CD4-positive, alpha-beta T cell (primary cell): ENCODE results near the gene PHLDA2. TPM values are rescaled to one million over a fixed set of nuclear protein-coding genes. Genes with fewer than 3 reads are reported as not detected.

ENCODE experiments used
- ATAC-seq: fragments of 200-7000 bp; cut with Tn5 transposase; one replicate; pipeline ENCODE4 v1.10.0; 2022; ENCODE audit warnings: mild to moderate bottlenecking; ENCODE audit not compliant: poor library complexity
- CTCF ChIA-PET: fragments of 350-600 bp; sonication (Branson Sonifier 250); formaldehyde crosslinking; loops from one replicate; lab custom pipeline; 2021; ENCODE audit warnings: antibody characterized with exemption, inconsistent platforms; lab: Charles Lee
- POLR2A ChIA-PET: fragments of 350-600 bp; sonication (Branson Sonifier 250); formaldehyde crosslinking; loops from one replicate; lab custom pipeline; 2021; ENCODE audit warnings: antibody characterized with exemption, inconsistent platforms; lab: Charles Lee
- DNase-seq, 14 experiments: peaks; one replicate each; pipeline ENCODE4 v3.0.0-alpha.2; 2013 to 2020; ENCODE audit warnings: mixed read lengths in 2 of 14
- H3K27ac ChIP-seq, 2 donors: one replicate each; pipeline versions ENCODE4 v1.5.1 to v1.7.0; 2013; ENCODE audit warnings: low read length in 2 of 2, low read depth in 1 of 2, mild to moderate bottlenecking in 1 of 2
- H3K27me3 ChIP-seq, 2 experiments: 1 replicate in 1 of 2; 2 replicates in 1 of 2; pipeline versions ENCODE4 v1.6.1 to v1.7.0; 2013; ENCODE audit warnings: low read length in 2 of 2, control low read depth in 1 of 2, mild to moderate bottlenecking in 1 of 2, moderate library complexity in 1 of 2; ENCODE audit not compliant: insufficient read depth in 2 of 2, control insufficient read depth in 1 of 2
- H3K36me3 ChIP-seq: one replicate; pipeline ENCODE4 v1.6.1; 2013; ENCODE audit warnings: low read length, control low read depth; ENCODE audit not compliant: insufficient read depth
- H3K4me1 ChIP-seq: one replicate; pipeline ENCODE4 v1.6.1; 2013; ENCODE audit warnings: low read length, control low read depth; ENCODE audit not compliant: insufficient read depth
- H3K4me3 ChIP-seq: one replicate; pipeline ENCODE4 v1.5.1; 2013; ENCODE audit warnings: mild to moderate bottlenecking, low read length, moderate library complexity
- H3K9me3 ChIP-seq, 2 experiments: 1 replicate in 1 of 2; 2 replicates in 1 of 2; pipeline versions ENCODE4 v1.6.1 to v1.7.0; 2013; ENCODE audit warnings: low read length in 2 of 2, mild to moderate bottlenecking in 2 of 2, control low read depth in 1 of 2, moderate library complexity in 1 of 2; ENCODE audit not compliant: control insufficient read depth in 1 of 2, insufficient read depth in 1 of 2
- H3K27ac Mint-ChIP-seq: one replicate; pipeline ENCODE4 v1.8.0; 2020; ENCODE audit warnings: mixed read lengths
- H3K27me3 Mint-ChIP-seq: one replicate; pipeline ENCODE4 v1.8.0; 2021; ENCODE audit warnings: mixed read lengths
- H3K36me3 Mint-ChIP-seq: one replicate; pipeline ENCODE4 v1.8.0; 2021; ENCODE audit warnings: low read depth, mixed read lengths
- H3K4me1 Mint-ChIP-seq: one replicate; pipeline ENCODE4 v1.8.0; 2021; ENCODE audit warnings: low read depth, mixed read lengths
- H3K4me3 Mint-ChIP-seq: one replicate; pipeline ENCODE4 v1.8.0; 2020; ENCODE audit warnings: mild to moderate bottlenecking, mixed read lengths
- H3K9me3 Mint-ChIP-seq: one replicate; pipeline ENCODE4 v1.8.0; 2020; ENCODE audit warnings: mixed read lengths
- intact Hi-C, 2 experiments: fragments of 100-400 bp; cut with DNase I in 1 of 2; cut with micrococcal nuclease in 1 of 2; formaldehyde crosslinking; loops; one replicate each; pipeline versions ENCODE4 v1.15.1 to v1.9.0; 2023 to 2025; cut with DNase I, micrococcal nuclease
- total RNA-seq, 174 experiments: library from RNA in 2 of 174; stranded (reverse) in 2 of 174; gene quantifications; one replicate each; pipeline ENCODE4 v1.2.3 and lab custom pipeline; 2021 to 2026
- TF ChIP-seq, protein P1 (sequence below): fragments of 200-600 bp; IDR thresholded peaks from one replicate; pipeline ENCODE4 v1.8.0; 2022; ENCODE audit warnings: antibody characterized with exemption, mild to moderate bottlenecking

Gene PHLDA2
- total RNA-seq, 2 experiments from 2014 or later = 1.1 to 1.3 TPM

DNA sequence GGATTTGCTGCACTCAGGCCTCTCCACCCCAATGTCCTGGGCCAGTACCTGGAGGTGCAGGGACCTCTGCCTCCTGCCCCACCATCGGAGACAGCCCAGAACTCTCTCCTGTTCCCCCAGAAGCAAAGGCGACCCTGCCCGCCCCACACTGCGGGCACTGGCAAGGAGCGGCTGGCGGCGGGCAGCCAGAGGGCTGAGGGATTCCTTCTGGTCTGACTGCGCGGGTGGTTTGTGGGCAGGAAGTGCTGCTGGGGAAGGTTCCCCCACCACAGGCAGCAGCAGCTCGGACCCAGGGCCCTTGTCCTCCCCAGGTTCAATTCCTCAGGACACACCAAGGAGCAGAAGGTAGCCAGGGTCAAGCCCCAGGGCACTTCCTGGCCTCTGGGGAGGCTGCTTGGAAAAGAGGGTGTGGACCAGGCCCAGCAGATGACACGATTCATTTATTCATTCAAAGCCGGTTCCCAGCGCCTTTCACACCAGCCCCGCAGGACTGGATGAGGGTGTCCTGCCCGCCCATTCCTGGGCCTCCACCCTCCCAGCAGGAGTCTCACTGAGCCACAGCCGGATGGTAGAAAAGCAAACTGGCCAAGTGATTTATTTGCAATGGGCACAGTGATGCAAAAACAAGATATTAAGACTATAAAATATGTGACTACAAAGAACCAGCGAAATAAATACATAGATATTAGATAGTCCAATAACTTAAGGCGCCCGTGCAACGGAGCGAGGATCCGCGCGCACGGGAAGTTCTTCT lies 1.2 kb downstream of the PHLDA2 start:
- peaks cover 39% of the 10 kb centered on the region for H3K4me1 ChIP-seq
- H3K4me3 ChIP-seq = peak overlapping the region; percentile 25

DNA sequence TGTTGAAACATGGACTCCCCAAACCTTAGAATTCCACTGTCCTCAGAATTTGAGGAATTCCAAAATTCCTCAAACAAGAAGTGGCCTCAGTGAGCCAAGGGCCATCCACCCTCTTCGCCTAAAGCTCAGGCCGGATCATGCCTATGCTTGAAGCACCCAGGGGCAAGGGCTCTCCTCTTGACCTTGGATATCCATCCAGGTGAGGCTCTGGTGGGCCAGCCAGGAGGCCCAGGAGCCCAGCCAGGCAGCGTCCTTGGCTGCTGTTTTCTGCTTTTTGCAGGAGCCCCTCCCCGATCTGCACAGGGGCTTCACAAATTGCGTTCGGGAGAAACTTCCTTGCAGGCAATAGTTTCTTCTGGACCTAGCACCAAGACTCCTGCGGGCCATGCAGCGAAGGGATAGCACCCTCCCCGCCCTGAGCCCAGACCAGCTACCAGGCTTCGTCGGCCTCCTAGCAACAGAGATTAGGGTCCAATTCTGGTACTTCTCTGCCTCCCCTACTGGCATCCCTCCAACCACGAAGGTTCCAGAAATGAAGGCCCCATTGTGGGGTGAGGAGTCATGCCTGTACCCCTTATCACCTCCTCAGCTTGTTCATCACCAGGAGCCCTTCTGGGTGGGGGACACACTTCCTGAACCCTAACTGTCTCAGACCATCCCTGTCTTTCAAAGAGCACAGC lies 2.0 kb downstream of the PHLDA2 start:
- intact Hi-C loops = no loop called here
- TF ChIP-seq, protein P1, sequence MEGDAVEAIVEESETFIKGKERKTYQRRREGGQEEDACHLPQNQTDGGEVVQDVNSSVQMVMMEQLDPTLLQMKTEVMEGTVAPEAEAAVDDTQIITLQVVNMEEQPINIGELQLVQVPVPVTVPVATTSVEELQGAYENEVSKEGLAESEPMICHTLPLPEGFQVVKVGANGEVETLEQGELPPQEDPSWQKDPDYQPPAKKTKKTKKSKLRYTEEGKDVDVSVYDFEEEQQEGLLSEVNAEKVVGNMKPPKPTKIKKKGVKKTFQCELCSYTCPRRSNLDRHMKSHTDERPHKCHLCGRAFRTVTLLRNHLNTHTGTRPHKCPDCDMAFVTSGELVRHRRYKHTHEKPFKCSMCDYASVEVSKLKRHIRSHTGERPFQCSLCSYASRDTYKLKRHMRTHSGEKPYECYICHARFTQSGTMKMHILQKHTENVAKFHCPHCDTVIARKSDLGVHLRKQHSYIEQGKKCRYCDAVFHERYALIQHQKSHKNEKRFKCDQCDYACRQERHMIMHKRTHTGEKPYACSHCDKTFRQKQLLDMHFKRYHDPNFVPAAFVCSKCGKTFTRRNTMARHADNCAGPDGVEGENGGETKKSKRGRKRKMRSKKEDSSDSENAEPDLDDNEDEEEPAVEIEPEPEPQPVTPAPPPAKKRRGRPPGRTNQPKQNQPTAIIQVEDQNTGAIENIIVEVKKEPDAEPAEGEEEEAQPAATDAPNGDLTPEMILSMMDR = no peak
- H3K4me1 Mint-ChIP-seq = peaks cover 24% of the 10 kb centered on the region
- Histone ChIP-seq H3K27ac (no peak overlapping the region), H3K4me1 (peaks cover 32% of the 10 kb centered on the region), H3K4me3 (no peak overlapping the region), H3K27me3 (peaks cover 21 to 24% of the 10 kb centered on the region in 2 experiments), H3K36me3 (no peaks in the 10 kb centered on the region), H3K9me3 (peaks cover 0 to 13% of the 10 kb centered on the region in 2 experiments)
- ATAC-seq (no peak), DNase-seq (no peak)
- no peaks in the 10 kb centered on the region for H3K9me3 Mint-ChIP-seq
- ChIA-PET CTCF (no interaction called here), POLR2A (interaction anchor here (0.6 kb wide), 1 partner anchor 130 kb away, joined by 3 read pairs; the partner anchor contains the start of gene CARS1)
- H3K27ac Mint-ChIP-seq = no peak overlapping the region
- no peaks in the 10 kb centered on the region for H3K36me3 Mint-ChIP-seq
- peaks cover 30% of the 10 kb centered on the region for H3K27me3 Mint-ChIP-seq
- H3K4me3 Mint-ChIP-seq = peak overlapping the region; percentile 72

More for the DNA sequence above, 1.2 kb downstream of the PHLDA2 start:
- Mint-ChIP-seq H3K4me3 (peak overlapping the region; percentile 72), H3K9me3 (no peaks in the 10 kb centered on the region), H3K27me3 (peaks cover 30% of the 10 kb centered on the region), H3K36me3 (no peaks in the 10 kb centered on the region), H3K4me1 (peaks cover 24% of the 10 kb centered on the region), H3K27ac (no peak overlapping the region)
- Histone ChIP-seq H3K27ac (no peak overlapping the region), H3K9me3 (peaks cover 0 to 13% of the 10 kb centered on the region in 2 experiments), H3K27me3 (peaks cover 21 to 24% of the 10 kb centered on the region in 2 experiments), H3K36me3 (no peaks in the 10 kb centered on the region)
- TF ChIP-seq, protein P1 = no peak
- ChIA-PET POLR2A (interaction anchor here (0.6 to 2.4 kb wide), 3 partner anchors 18 to 129 kb away, joined by 3 to 11 read pairs (median 7); partner anchors contain the start of gene CARS1), CTCF (interaction anchor here (2.1 to 2.4 kb wide), 2 partner anchors 35 to 396 kb away, joined by 9 to 17 read pairs; no protein-coding TSS in a partner anchor)
- peak in 1 of 14 experiments; percentile 37 for DNase-seq
- ATAC-seq = no peak
- intact Hi-C loops = no loop called here

DNA sequence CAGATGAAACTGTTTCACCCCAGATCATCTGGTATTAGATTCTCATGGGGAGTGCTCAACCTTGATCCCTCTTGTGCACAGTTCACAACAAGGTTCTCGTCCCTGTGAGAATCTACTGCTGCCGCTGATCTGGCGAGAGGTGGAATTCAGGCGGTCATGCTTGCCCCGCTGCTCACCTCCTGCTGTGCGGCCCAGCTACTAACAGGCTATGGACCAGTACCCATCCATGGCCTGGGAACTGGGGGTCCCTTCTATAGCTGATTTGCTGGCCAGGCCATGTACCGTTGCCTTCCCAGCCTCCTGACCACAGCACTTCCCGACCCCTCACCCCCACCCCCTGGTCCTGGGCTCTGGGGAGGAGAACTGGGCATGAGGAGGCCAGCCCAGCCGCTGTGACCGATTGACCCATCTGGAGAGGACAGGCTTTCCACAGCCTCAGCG lies 2.6 kb downstream of the PHLDA2 start:
- peaks cover 32% of the 10 kb centered on the region for H3K4me1 ChIP-seq
- no peaks in the 10 kb centered on the region for H3K36me3 ChIP-seq
- ChIA-PET CTCF (no interaction called here), POLR2A (no interaction called here)
- TF ChIP-seq, protein P1 = no peak
- H3K36me3 Mint-ChIP-seq = no peaks in the 10 kb centered on the region
- H3K9me3 Mint-ChIP-seq = no peaks in the 10 kb centered on the region
- H3K27me3 ChIP-seq = peaks cover 21 to 24% of the 10 kb centered on the region in 2 experiments
- intact Hi-C loops = no loop called here
- H3K4me3 Mint-ChIP-seq = no peak overlapping the region
- peaks cover 30% of the 10 kb centered on the region for H3K27me3 Mint-ChIP-seq
- no peak overlapping the region for H3K4me3 ChIP-seq
- H3K4me1 Mint-ChIP-seq = peaks cover 24% of the 10 kb centered on the region
- ATAC-seq = no peak
- H3K27ac ChIP-seq = no peak overlapping the region
- no peak overlapping the region for H3K27ac Mint-ChIP-seq
- DNase-seq = no peak
- H3K9me3 ChIP-seq = peaks cover 0 to 13% of the 10 kb centered on the region in 2 experiments
